ENCODE data around the gene CLPTM1.

The CLPTM1 gene

GRCh38 chr19:44939668-44940067, 15.5 kb upstream of the CLPTM1 start:
- in situ Hi-C loops (cut with HindIII; ENCODE audit: low sequenced_read_pairs): no loop called here

GRCh38 chr19:44942067-44942571, 13.1 kb upstream of the CLPTM1 start, which contains the start of gene APOC4:
TSS of gene APOC4 (plus strand) at chr19:44942237. CDS start at chr19:44942278, 41 bp downstream.
- in situ Hi-C loops (cut with HindIII; ENCODE audit: low sequenced_read_pairs): no loop called here

GRCh38 chr19:44943801-44944249, 11.4 kb upstream of the CLPTM1 start:
- in situ Hi-C loops (cut with HindIII; ENCODE audit: low sequenced_read_pairs): no loop called here

GRCh38 chr19:44947041-44947581, 8.1 kb upstream of the CLPTM1 start:
- in situ Hi-C loops (cut with HindIII; ENCODE audit: low sequenced_read_pairs): no loop called here

- in situ Hi-C loops (cut with HindIII; ENCODE audit: low sequenced_read_pairs): no loop called here
Measured at GRCh38 chr19:44948237-44948636, 6.9 kb upstream of the CLPTM1 start.

GRCh38 chr19:44948763-44949374, 6.3 kb upstream of the CLPTM1 start:
- in situ Hi-C loops (cut with HindIII; ENCODE audit: low sequenced_read_pairs): no loop called here

- in situ Hi-C loops (cut with HindIII; ENCODE audit: low sequenced_read_pairs): no loop called here
Measured at GRCh38 chr19:44949550-44949949, 5.6 kb upstream of the CLPTM1 start.

DNA sequence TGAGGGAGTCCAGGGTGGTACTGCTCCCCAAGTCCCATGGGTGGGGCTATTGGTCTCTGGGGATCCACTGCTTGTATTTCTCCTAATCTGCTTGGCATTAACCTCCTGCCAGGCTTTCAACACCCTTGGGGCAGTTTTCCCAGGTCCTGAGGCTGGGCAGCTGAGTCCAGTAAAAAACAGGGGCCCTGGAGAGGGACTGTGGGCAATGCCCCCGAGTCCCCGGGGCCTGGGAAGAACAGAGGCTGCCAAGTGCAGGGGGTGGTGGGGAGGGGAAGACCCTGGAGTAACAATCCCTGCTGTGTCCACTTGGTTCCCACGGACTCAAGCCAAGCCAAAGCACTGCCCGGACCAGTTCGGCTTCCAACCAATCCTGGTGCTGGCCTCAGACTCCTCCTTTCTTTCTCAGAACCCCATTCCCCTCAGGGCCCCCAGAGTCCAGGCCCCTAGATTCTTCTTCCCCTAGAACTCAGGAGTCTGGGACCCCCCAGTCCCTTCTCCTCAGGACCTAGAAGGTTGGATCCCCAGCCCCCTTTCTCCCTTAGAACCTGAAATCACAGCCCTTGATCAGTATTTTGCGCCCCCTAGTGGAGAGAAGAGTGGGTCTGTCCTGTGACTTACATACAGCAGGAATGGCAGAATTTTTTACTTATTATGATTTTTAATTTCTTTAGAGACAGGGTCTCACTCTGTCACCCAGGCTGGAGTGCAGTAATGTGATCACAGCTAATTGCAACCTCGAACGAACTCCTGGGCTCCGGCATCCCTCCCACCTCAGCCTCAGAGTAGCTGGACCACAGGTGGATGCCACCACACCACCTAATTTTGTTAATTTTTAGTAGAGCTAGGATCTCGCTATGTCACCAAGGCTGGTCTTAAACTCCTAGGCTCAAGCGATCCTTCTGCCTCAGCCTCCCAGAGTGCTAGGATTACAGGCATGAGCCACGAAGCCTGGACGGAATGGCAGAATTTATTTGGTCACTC, 3.7 kb upstream of the CLPTM1 start:
- in situ Hi-C loops (cut with HindIII; ENCODE audit: low sequenced_read_pairs): loop anchor here (5.0 to 10.0 kb wide), 4 partner anchors 54 to 283 kb away; partner anchors contain the start of gene BCAM

- in situ Hi-C loops (cut with HindIII; ENCODE audit: low sequenced_read_pairs): loop anchor here (5.0 to 10.0 kb wide), 4 partner anchors 57 to 281 kb away; partner anchors contain the start of gene BCAM
Measured at GRCh38 chr19:44954278-44954648, 917 bp upstream of the CLPTM1 start.

DNA sequence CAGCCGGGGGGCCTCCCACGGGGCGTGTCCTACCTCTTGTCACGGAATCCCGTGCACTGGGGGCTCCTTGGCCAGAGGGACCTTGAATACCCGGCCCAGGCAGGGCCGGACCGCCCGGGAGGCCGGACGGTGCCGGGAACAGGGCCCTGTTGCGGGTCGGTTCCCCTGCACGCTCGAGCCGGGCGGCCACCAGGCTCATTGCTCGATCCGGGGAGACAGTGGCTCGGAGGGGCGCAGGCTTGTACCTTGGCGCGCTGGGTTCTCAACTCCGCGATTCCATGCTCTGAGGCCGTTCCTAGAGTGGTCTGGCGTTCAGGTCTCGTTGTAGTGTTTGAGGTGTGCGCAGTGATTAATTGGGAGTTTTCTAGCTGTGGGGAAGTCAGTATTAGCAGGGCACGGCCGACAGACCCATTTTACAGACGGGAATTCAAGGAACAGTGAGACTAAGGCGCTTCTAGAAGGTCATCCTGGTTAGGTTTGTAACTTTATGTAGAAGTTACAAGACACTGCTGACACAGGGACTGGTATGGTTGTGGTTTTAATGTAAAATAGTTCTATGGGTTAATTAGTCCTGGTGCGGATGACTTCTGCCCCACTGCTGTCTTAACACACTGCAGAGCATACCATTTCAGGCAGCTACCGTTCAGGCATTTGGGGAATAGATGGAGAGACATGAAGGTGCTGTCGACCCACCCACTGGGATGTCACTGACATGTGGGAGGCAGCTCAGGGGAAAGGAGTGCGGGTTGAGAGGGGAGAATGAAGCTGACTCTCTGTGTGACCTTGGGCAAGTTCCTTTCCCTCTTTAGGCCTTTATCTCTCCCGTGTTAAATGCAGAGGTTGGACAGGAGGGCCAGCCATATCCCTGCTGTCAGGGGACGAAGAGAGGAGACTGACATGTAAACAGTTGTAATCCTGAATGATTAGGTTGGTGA, 592 bp downstream of the CLPTM1 start:
- in situ Hi-C loops (cut with HindIII; ENCODE audit: low sequenced_read_pairs): loop anchor here (10.0 kb wide), 3 partner anchors 89 to 279 kb away; partner anchors contain the start of gene BCAM

DNA sequence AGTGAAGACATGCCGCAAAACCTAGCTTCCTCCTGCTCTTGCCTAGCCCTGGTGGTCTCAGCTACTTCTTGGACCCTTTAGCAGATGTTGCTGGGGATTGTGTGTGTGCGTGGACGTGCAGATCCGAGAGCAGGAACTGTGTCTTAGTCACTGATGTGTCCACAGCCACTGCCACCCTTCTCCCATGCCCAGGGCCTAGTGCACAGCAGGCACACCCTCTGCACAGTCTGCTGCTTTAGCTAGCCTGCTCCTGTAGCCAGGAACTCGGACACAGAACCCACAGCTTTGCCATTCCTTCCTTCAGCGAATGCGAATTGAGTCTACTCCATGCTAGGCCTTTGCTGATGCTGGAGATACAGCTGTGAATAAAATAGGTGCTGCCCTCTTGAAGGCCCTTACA, 2.3 kb downstream of the CLPTM1 start:
- in situ Hi-C loops (cut with HindIII; ENCODE audit: low sequenced_read_pairs): loop anchor here (10.0 kb wide), 3 partner anchors 87 to 277 kb away; partner anchors contain the start of gene BCAM

DNA sequence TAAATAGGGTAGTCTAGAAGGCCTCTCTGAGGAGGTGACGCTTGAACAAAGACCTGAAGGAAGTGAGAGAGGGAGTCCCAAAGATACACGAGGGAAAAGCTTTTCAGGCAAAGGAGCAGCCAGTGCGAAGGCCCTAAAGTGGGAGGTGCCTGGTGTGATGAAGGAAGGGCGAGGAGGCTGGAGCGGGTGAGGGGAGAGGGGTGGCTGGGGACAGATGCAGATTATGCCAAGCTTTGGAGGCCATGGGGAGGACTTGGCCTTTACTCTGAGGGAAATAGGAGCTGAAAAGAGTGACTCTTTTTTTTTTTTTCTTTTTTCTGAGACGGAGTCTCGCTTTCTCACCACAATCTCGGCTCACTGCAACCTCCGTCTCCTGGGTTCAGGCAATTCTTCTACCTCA, 2.9 kb downstream of the CLPTM1 start:
- in situ Hi-C loops (cut with HindIII; ENCODE audit: low sequenced_read_pairs): loop anchor here (10.0 kb wide), 3 partner anchors 87 to 277 kb away; partner anchors contain the start of gene BCAM

DNA sequence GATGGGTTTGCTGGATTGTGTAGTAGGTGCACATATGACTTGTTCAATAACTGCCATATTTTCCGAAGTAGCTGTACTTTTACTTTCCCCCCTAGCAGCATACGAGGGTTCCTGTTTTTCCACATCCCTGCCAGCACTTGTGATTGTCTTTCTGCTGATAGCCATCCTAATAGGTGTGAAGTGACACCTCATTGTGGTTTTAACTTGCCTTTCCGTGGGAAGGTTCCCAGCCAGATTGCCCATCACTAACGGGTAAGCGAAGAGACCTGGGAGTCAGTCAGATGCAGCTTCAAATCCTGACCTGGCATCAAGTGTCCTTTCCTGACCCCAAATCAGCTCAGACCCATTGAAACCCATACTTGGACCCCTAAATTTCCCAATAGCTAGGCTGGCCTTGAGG, 4.5 kb downstream of the CLPTM1 start:
- in situ Hi-C loops (cut with HindIII; ENCODE audit: low sequenced_read_pairs): loop anchor here (10.0 kb wide), 3 partner anchors 85 to 275 kb away; partner anchors contain the start of gene BCAM

GRCh38 chr19:44960906-44961728, 5.9 kb downstream of the CLPTM1 start:
- in situ Hi-C loops (cut with HindIII; ENCODE audit: low sequenced_read_pairs): no loop called here

DNA sequence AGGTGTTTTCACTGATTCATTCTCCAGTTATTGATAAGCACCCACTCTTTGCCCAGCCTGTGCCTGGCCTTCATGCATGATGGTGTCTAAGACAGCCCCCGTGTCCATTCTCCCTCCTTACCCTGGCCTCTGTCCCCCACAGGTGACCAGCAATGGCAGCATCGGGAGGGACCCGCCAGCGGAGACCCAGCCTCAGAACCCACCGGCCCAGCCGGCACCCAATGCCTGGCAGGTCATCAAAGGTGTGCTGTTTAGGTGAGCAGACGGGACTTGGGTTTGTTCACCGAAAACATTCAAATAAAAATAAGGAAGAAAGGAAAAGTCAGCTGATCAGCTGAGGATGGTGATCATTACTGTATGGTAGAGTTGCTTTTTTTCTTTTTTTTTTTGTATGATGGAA, 6.6 kb downstream of the CLPTM1 start:
- in situ Hi-C loops (cut with HindIII; ENCODE audit: low sequenced_read_pairs): no loop called here

- in situ Hi-C loops (cut with HindIII; ENCODE audit: low sequenced_read_pairs): no loop called here
Measured at GRCh38 chr19:44968118-44968517, 12.9 kb downstream of the CLPTM1 start.

DNA sequence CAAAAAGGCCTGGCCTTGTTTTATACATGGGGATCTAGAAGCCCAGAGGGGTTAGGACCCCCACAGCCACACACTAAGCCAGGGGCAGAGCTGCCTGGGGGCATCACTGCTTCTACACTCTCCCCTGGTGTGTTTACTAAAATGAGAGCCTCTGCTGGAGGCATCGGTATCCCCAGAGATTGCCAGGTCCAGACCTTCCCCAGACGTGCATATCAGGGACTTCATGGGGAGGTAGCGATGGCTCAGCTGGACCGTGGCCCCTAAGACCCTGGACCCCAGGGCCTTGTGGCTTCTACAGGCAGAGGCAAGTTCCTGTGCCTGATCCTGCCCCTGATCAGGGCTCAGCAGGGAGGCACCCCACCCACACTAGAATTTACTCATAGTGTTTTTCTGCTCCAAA, 13.5 kb downstream of the CLPTM1 start:
- in situ Hi-C loops (cut with HindIII; ENCODE audit: low sequenced_read_pairs): no loop called here

DNA sequence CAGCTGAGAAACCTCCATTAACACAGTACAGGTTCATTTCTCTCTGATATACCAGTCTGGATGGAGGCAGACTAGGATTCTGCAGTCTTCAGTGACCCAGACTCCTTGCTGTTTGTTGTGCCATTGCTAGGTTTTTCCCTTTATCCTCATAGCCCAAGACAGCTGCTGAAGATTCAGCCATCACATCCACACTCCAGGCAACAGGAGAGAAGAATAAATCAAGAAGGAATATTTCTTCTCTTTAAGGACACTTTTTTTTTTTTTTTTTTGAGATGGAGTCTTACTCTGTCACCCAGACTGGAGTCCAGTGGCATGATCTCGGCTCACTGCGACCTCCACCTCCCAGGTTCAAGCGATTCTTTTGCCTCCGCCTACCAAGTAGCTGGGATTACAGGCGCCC, 14.3 kb downstream of the CLPTM1 start:
- in situ Hi-C loops (cut with HindIII; ENCODE audit: low sequenced_read_pairs): no loop called here

DNA sequence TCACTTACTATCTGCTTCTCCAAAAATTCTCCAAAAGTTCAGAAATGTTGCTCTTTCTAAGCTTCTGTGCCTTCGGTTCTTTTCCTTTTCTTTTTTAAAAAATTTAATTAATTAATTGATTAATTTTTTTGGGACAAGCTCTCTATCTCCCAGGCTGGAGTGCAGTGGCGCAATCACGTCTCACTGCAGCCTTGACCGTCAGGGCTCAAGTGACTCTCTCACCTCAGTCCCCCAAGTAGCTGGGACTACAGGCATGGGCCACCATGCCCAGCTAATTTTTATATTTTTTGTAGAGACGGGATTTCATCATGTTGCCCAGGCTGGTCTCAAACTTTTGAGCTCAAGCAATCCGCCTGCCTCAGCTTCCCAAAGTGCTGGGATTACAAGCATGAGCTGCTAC, 16.3 kb downstream of the CLPTM1 start:
- in situ Hi-C loops (cut with HindIII; ENCODE audit: low sequenced_read_pairs): loop anchor here (10.0 kb wide), 2 partner anchors 53 to 57 kb away; partner anchors contain the start of gene APOC1

Measured in endothelial cell of hepatic sinusoid (primary cell).